Hepatic stellate cell (primary cell): ENCODE results near the gene TBCEL.
"Not testable (repeated sequence)": the region's sequence is repeated elsewhere in the genome, so short reads cannot be mapped to it uniquely, and the experiment has no call there.

Source experiments
- DNase-seq: peaks from one replicate; pipeline ENCODE4 v3.0.0; 2011; ENCODE audit warnings: low spot score

Gene TBCEL

GRCh38 chr11:121106812-121107211 is 82.9 kb downstream of the TBCEL start:
- no peak for DNase-seq

- no peak for DNase-seq
Observed at GRCh38 chr11:121108413-121108812, 84.5 kb downstream of the TBCEL start.

- DNase-seq: no peak
Observed at GRCh38 chr11:121109471-121109870, 85.6 kb downstream of the TBCEL start.

GRCh38 chr11:121109916-121110586 is 86.1 kb downstream of the TBCEL start:
- no peak for DNase-seq

- no peak for DNase-seq
Observed at GRCh38 chr11:121110871-121111724, 87.2 kb downstream of the TBCEL start.

- DNase-seq: peak; percentile 69
Observed at GRCh38 chr11:121112498-121113455, 88.9 kb downstream of the TBCEL start.

GRCh38 chr11:121113611-121114010 is 89.7 kb downstream of the TBCEL start:
- DNase-seq: no peak

GRCh38 chr11:121115024-121115423 is 91.1 kb downstream of the TBCEL start:
- not testable (repeated sequence) for DNase-seq

- no peak for DNase-seq
Observed at GRCh38 chr11:121117788-121118187, 93.9 kb downstream of the TBCEL start.

GRCh38 chr11:121119440-121119839 is 95.5 kb downstream of the TBCEL start:
- no peak for DNase-seq

- DNase-seq: no peak
Observed at GRCh38 chr11:121122328-121122727, 98.4 kb downstream of the TBCEL start.

- no peak for DNase-seq
Observed at GRCh38 chr11:121123496-121124069, 99.7 kb downstream of the TBCEL start.

- DNase-seq: no peak
Observed at GRCh38 chr11:121127809-121128208, 103.9 kb downstream of the TBCEL start.

- DNase-seq: no peak
Observed at GRCh38 chr11:121129362-121130340, 105.7 kb downstream of the TBCEL start.

- no peak for DNase-seq
Observed at GRCh38 chr11:121131656-121132055, 107.8 kb downstream of the TBCEL start.

- DNase-seq: no peak
Observed at GRCh38 chr11:121132211-121132976, 108.5 kb downstream of the TBCEL start.

GRCh38 chr11:121134741-121135312 is 110.9 kb downstream of the TBCEL start:
- no peak for DNase-seq

- no peak for DNase-seq
Observed at GRCh38 chr11:121137005-121137404, 113.1 kb downstream of the TBCEL start.

GRCh38 chr11:121138259-121138658 is 114.4 kb downstream of the TBCEL start:
- DNase-seq: no peak

- DNase-seq: no peak
Observed at GRCh38 chr11:121140369-121140768, 116.5 kb downstream of the TBCEL start.
